GM19043 (cell line): ENCODE results near the gene KCNH8.

Experiments used
- ATAC-seq: cut with Tn5 transposase; IDR thresholded peaks from one replicate; pipeline ENCODE4 v1.9.1; 2021; ENCODE audit warnings: low read depth; ENCODE audit not compliant: unreplicated experiment

KCNH8 gene

GRCh38 chr3:19348941-19349564, 200.7 kb downstream of the KCNH8 start:
- no peak for ATAC-seq

GRCh38 chr3:19357947-19358346, 209.6 kb downstream of the KCNH8 start:
- ATAC-seq: no peak

GRCh38 chr3:19363071-19363470, 214.8 kb downstream of the KCNH8 start:
- no peak for ATAC-seq

GRCh38 chr3:19364148-19364547, 215.8 kb downstream of the KCNH8 start:
- no peak for ATAC-seq

GRCh38 chr3:19365471-19365870, 217.2 kb downstream of the KCNH8 start:
- no peak for ATAC-seq

GRCh38 chr3:19384868-19385267, 236.6 kb downstream of the KCNH8 start:
- no peak for ATAC-seq

GRCh38 chr3:19392150-19392549, 243.8 kb downstream of the KCNH8 start:
- no peak for ATAC-seq

GRCh38 chr3:19394946-19395345, 246.6 kb downstream of the KCNH8 start:
- no peak for ATAC-seq

GRCh38 chr3:19396726-19397125, 248.4 kb downstream of the KCNH8 start:
- ATAC-seq: no peak

GRCh38 chr3:19399356-19399755, 251.0 kb downstream of the KCNH8 start:
- ATAC-seq: no peak

- no peak for ATAC-seq
Measured at GRCh38 chr3:19399836-19400235, 251.5 kb downstream of the KCNH8 start.

- ATAC-seq: no peak
Measured at GRCh38 chr3:19420159-19420558, 271.8 kb downstream of the KCNH8 start.

- no peak for ATAC-seq
Measured at GRCh38 chr3:19425825-19426224, 277.5 kb downstream of the KCNH8 start.

GRCh38 chr3:19427422-19428149, 279.3 kb downstream of the KCNH8 start:
- no peak for ATAC-seq

GRCh38 chr3:19428729-19429128, 280.4 kb downstream of the KCNH8 start:
- no peak for ATAC-seq

GRCh38 chr3:19432669-19433068, 284.4 kb downstream of the KCNH8 start:
- ATAC-seq: no peak

- no peak for ATAC-seq
Measured at GRCh38 chr3:19436746-19437145, 288.4 kb downstream of the KCNH8 start.

- no peak for ATAC-seq
Measured at GRCh38 chr3:19439944-19440343, 291.6 kb downstream of the KCNH8 start.

GRCh38 chr3:19446138-19446537, 297.8 kb downstream of the KCNH8 start:
- ATAC-seq: no peak

GRCh38 chr3:19446687-19447086, 298.4 kb downstream of the KCNH8 start:
- ATAC-seq: no peak

- ATAC-seq: no peak
Measured at GRCh38 chr3:19455546-19455945, 307.2 kb downstream of the KCNH8 start.

GRCh38 chr3:19456738-19457137, 308.4 kb downstream of the KCNH8 start:
- ATAC-seq: no peak
